Heart left ventricle (tissue), 16 donors: ENCODE data around the gene NARS2. TPM values are rescaled to one million over a fixed set of nuclear protein-coding genes. Genes with fewer than 3 reads are reported as not detected.
"Not testable (repeated sequence)": the region's sequence is repeated elsewhere in the genome, so short reads cannot be mapped to it uniquely, and the experiment has no call there.

Experiments used
- ATAC-seq, 4 donors: fragments of 200-7000 bp; cut with Tn5 transposase; one replicate each; pipeline ENCODE4 v1.9.1; 2020 to 2022; ENCODE audit warnings: moderate library complexity in 4 of 4, mild to moderate bottlenecking in 3 of 4, moderate number of reproducible peaks in 1 of 4
- DNase-seq, 5 donors: peaks; one replicate each; pipeline ENCODE4 v3.0.0-alpha.2; 2020
- H3K27ac ChIP-seq, 12 donors: fragments of 200-600 bp; sonication (generic) in 4 of 12; one replicate each; pipeline versions ENCODE4 v1.5.0 to v1.8.0; 2016 to 2022; ENCODE audit warnings: mild to moderate bottlenecking in 2 of 12
- H3K27me3 ChIP-seq, 9 donors: fragments of 200-600 bp; sonication (generic) in 2 of 9; one replicate each; pipeline versions ENCODE4 v1.5.1 to v1.8.0; 2016 to 2022; ENCODE audit warnings: mild to moderate bottlenecking in 3 of 9
- H3K36me3 ChIP-seq, 9 donors: fragments of 200-600 bp; sonication (generic) in 2 of 9; one replicate each; pipeline versions ENCODE4 v1.5.0 to v1.8.0; 2018 to 2022; ENCODE audit warnings: mild to moderate bottlenecking in 2 of 9
- H3K4me1 ChIP-seq, 12 donors: fragments of 200-600 bp; sonication (generic) in 4 of 12; one replicate each; pipeline versions ENCODE4 v1.5.0 to v1.8.0; 2016 to 2022; ENCODE audit warnings: mild to moderate bottlenecking in 3 of 12
- H3K4me3 ChIP-seq, 12 donors: fragments of 200-600 bp; sonication (generic) in 4 of 12; one replicate each; pipeline versions ENCODE4 v1.5.0 to v1.8.0; 2017 to 2022; ENCODE audit warnings: mild to moderate bottlenecking in 9 of 12, moderate library complexity in 4 of 12
- H3K9me3 ChIP-seq, 12 donors: fragments of 200-600 bp; sonication (generic) in 4 of 12; one replicate each; pipeline versions ENCODE4 v1.5.0 to v1.8.0; 2016 to 2022; ENCODE audit warnings: mild to moderate bottlenecking in 1 of 12
- CTCF ChIP-seq, 12 donors: fragments of 200-600 bp; sonication (generic) in 4 of 12; IDR thresholded peaks; one replicate each; pipeline versions ENCODE4 v1.5.0 to v1.8.0; 2018 to 2022; ENCODE audit warnings: antibody characterized with exemption in 12 of 12, mild to moderate bottlenecking in 5 of 12
- POLR2A ChIP-seq, 2 donors: fragments of 450-650 bp; IDR thresholded peaks; one replicate each; pipeline ENCODE4 v1.6.1; 2017; ENCODE audit warnings: antibody characterized with exemption in 2 of 2, mild to moderate bottlenecking in 2 of 2, moderate library complexity in 2 of 2
- WGBS, 4 donors: extraction: QIAGEN DNeasy Blood & Tissue Kit in 2 of 4; methylation state at CpG; one replicate each; pipeline versions ENCODE4 v1.1.5 to v1.1.7; 2013 to 2018; 5-methylcytosine and 5-hydroxymethylcytosine counted together
- intact Hi-C, 10 donors: fragments of 100-400 bp; cut with DNase I; formaldehyde crosslinking; loops; one replicate each; pipeline versions ENCODE4 v1.11.1 to v1.14.2; 2022
- polyA plus RNA-seq, 2 donors: library from polyadenylated mRNA; stranded (reverse); fragments of 200-250 nt; gene quantifications; one replicate each; pipeline ENCODE4 v1.2.3, GENCODE V29; 2013
- total RNA-seq, 9 donors: library from RNA; depleted of rRNA in 2 of 9; stranded (reverse); fragments of >200 nt in 2 of 9; fragmentation: NEBNext Ultra II Directional in 3 of 9; extraction: Animal tissue kit (Norgen Biotek cat#: 25700) in 3 of 9; gene quantifications; one replicate each; pipeline versions ENCODE4 v1.1.0 to v1.2.4, GENCODE V29; 2016 to 2023
- donor health status: ischemic (EF 13 %, LVEDD 7.1; RV severe dilation, severe dysfunction).
- donor health status: healthy with polysubstance abuse.
- donor health status: DM: no; HTN: yes; CAD: no.
- donor health status: DM: no; HTN: no; CAD: no.
- donor health status: ischemic (EF 25% LVEDD 6.9; RV normal size, moderate dysfunction).
- donor health status: ischemic (EF 25% LVEDD 5.7; RV mildly dilated, moderate dysfunction).
- donor health status: healthy.
- donor health status: DM: yes; HTN: yes; CAD: no.
- donor health status: ischemic (EF 35%, LVEDD 5.7; RV mildly dilated, moderate dysfunction).
- donor health status: nonischemic (EF 11% LVEDD 7.7; RV severe dilation, severe dysfunction).
- donor health status: DM: yes; HTN: yes; CAD: no.
- donor health status: PGD.
- donor health status: ischemic (EF 29% LVEDD 5.4; RV normal size, mild dysfunction).
- donor health status: nonischemic (EF 23%, LVEDD 6.1; RV moderate dilation, normal function).

Gene NARS2
- total and polyA plus RNA-seq, 11 donors, result 9.9 to 23.2 (median 15.8) TPM

- H3K4me1 ChIP-seq, result no peaks in the 10 kb centered on the region
- 85 to 90% (median 88%) methylated on average over 1 of the region's 1 CpG for WGBS, 4 donors
- no peak for ATAC-seq
- no peak for DNase-seq
- intact Hi-C loops, result no loop called here
- no peak overlapping the region for H3K27ac ChIP-seq
- no peaks in the 10 kb centered on the region for H3K36me3 ChIP-seq
- TF ChIP-seq POLR2A (IDR thresholded peaks at IDR 0.05), result no peak
- no peak for TF ChIP-seq CTCF (IDR thresholded peaks at IDR 0.05)
- H3K4me3 ChIP-seq, result no peak overlapping the region
- H3K9me3 ChIP-seq, result peaks cover 0 to 22% (median 11%) of the 10 kb centered on the region in 12 donors
- no peaks in the 10 kb centered on the region for H3K27me3 ChIP-seq
Observed at GRCh38 chr11:78615724-78616123, 41.1 kb upstream of the NARS2 start.

GRCh38 chr11:78613378-78613813, 38.7 kb upstream of the NARS2 start:
- TF ChIP-seq CTCF (IDR thresholded peaks at IDR 0.05), result no peak
- TF ChIP-seq POLR2A (IDR thresholded peaks at IDR 0.05), result no peak
- intact Hi-C loops, result no loop called here
- Histone ChIP-seq H3K4me1 (no peaks in the 10 kb centered on the region), H3K36me3 (no peaks in the 10 kb centered on the region), H3K4me3 (no peak overlapping the region), H3K27me3 (no peaks in the 10 kb centered on the region), H3K27ac (no peak overlapping the region), H3K9me3 (peaks cover 0 to 8% (median 0%) of the 10 kb centered on the region in 12 donors)
- 69 to 80% (median 70%) methylated on average over 5 of the region's 5 CpGs for WGBS, 4 donors
- no peak for DNase-seq
- ATAC-seq, result no peak

GRCh38 chr11:78612721-78613377, 38.2 kb upstream of the NARS2 start:
- Histone ChIP-seq H3K9me3 (peaks cover 0 to 8% (median 0%) of the 10 kb centered on the region in 12 donors), H3K36me3 (no peaks in the 10 kb centered on the region), H3K27ac (no peak overlapping the region), H3K27me3 (no peaks in the 10 kb centered on the region), H3K4me1 (no peaks in the 10 kb centered on the region), H3K4me3 (no peak overlapping the region)
- intact Hi-C loops, result no loop called here
- TF ChIP-seq CTCF (IDR thresholded peaks at IDR 0.05) (no peak), POLR2A (IDR thresholded peaks at IDR 0.05) (no peak)
- ATAC-seq, result no peak
- DNase-seq, result no peak
- 65 to 73% (median 70%) methylated on average over 4 of the region's 4 CpGs for WGBS, 4 donors

GRCh38 chr11:78609321-78609720, 34.7 kb upstream of the NARS2 start:
- H3K27ac ChIP-seq, H3K9me3 ChIP-seq, intact Hi-C loops, H3K36me3 ChIP-seq, DNase-seq, H3K4me3 ChIP-seq, H3K27me3 ChIP-seq, ATAC-seq, H3K4me1 ChIP-seq: not testable (repeated sequence)
- WGBS, 4 donors, result 86 to 91% (median 88%) methylated on average over 5 of the region's 5 CpGs

GRCh38 chr11:78607696-78608095, 33.0 kb upstream of the NARS2 start:
- Histone ChIP-seq H3K27ac (no peak overlapping the region), H3K4me1 (no peaks in the 10 kb centered on the region), H3K9me3 (no peaks in the 10 kb centered on the region), H3K27me3 (peaks cover 0 to 7% (median 2%) of the 10 kb centered on the region in 9 donors), H3K36me3 (no peaks in the 10 kb centered on the region), H3K4me3 (no peak overlapping the region)
- intact Hi-C loops, result no loop called here
- no peak for DNase-seq
- no peak for ATAC-seq
- TF ChIP-seq CTCF (IDR thresholded peaks at IDR 0.05) (no peak), POLR2A (IDR thresholded peaks at IDR 0.05) (no peak)
